RWPE2 (cell line): Measurements from ENCODE around the gene DOHH.
A peak's percentile ranks its signal among the peaks of the same experiment; 100 is the strongest.
"Not testable (repeated sequence)": the region's sequence is repeated elsewhere in the genome, so short reads cannot be mapped to it uniquely, and the experiment has no call there.

Experiments
- ATAC-seq: fragments of 200-7000 bp; cut with Tn5 transposase; 3 replicates; pipeline ENCODE4 v1.9.1; 2021; ENCODE audit warnings: low read depth
- DNase-seq: peaks from one replicate; pipeline ENCODE4 v3.0.0-alpha.2; 2020; ENCODE audit warnings: low spot score
- H3K27ac ChIP-seq: fragments of 450-650 bp; 2 replicates; pipeline ENCODE4 v1.5.1; 2017; ENCODE audit warnings: mild to moderate bottlenecking; ENCODE audit not compliant: poor library complexity, severe bottlenecking
- H3K27me3 ChIP-seq: fragments of 250-450 bp; sonication (Bioruptor Pico); 2 replicates; pipeline ENCODE4 v1.5.1; 2021; ENCODE audit warnings: mild to moderate bottlenecking, moderate library complexity; ENCODE audit not compliant: insufficient read depth, poor library complexity, severe bottlenecking
- H3K36me3 ChIP-seq: fragments of 250-450 bp; sonication (Bioruptor Pico); 2 replicates; pipeline ENCODE4 v1.5.1; 2020; ENCODE audit warnings: low read depth, mild to moderate bottlenecking, moderate library complexity
- H3K4me1 ChIP-seq: fragments of 250-450 bp; sonication (Bioruptor Pico); 2 replicates; pipeline ENCODE4 v1.5.1; 2021; ENCODE audit warnings: mild to moderate bottlenecking, moderate library complexity; ENCODE audit not compliant: insufficient read depth, poor library complexity, severe bottlenecking
- H3K4me3 ChIP-seq: fragments of 250-450 bp; sonication (Bioruptor Pico); 2 replicates; pipeline ENCODE4 v1.5.1; 2021; ENCODE audit warnings: mild to moderate bottlenecking, moderate library complexity; ENCODE audit not compliant: severe bottlenecking
- H3K9me3 ChIP-seq: fragments of 250-450 bp; sonication (Bioruptor Pico); 2 replicates; pipeline ENCODE4 v1.5.1; 2021; ENCODE audit warnings: mild to moderate bottlenecking, moderate library complexity; ENCODE audit not compliant: severe bottlenecking
- CTCF ChIP-seq: fragments of 450-650 bp; IDR thresholded peaks from one replicate; pipeline ENCODE4 v1.5.1; 2017; ENCODE audit warnings: mild to moderate bottlenecking, moderate library complexity; ENCODE audit not compliant: poor library complexity, severe bottlenecking

Gene DOHH

DNA sequence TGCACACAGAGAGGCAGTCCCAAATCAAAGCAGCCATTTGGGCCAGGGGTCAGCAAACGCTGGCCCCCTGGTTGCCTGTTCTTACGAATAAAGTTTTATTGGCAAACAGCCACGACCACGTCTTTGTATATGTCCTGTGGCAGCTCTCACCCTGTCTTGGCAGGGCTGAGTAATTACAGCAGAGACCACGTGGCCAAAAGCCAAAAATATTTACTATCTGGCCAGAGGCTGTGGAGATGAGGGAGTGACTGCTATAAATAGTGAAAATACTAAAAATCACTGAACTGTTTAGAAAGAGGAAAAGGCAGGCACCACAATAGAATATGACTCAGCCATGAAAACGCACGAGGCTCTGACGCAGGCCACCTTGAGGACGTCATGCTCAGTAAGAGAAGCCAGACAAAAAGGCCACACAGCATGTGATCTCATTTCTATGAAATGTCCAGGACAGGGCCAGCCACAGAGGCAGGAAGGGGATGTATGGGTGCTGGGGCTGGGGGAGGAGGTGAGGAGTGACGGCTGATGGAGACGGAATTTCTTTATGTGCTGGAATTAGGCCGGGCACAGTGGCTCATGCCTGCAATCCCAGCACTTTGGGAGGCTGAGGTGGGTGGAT, 49.6 kb downstream of the DOHH start:
- Histone ChIP-seq H3K27ac (peak overlapping the region; percentile 58), H3K4me3 (no peak overlapping the region), H3K4me1 (no peaks in the 10 kb centered on the region), H3K9me3 (no peaks in the 10 kb centered on the region), H3K36me3 (peaks cover 68% of the 10 kb centered on the region), H3K27me3 (no peaks in the 10 kb centered on the region)
- ATAC-seq (peak; percentile 88), DNase-seq (peak; percentile 81)
- no peak for TF ChIP-seq CTCF

DNA sequence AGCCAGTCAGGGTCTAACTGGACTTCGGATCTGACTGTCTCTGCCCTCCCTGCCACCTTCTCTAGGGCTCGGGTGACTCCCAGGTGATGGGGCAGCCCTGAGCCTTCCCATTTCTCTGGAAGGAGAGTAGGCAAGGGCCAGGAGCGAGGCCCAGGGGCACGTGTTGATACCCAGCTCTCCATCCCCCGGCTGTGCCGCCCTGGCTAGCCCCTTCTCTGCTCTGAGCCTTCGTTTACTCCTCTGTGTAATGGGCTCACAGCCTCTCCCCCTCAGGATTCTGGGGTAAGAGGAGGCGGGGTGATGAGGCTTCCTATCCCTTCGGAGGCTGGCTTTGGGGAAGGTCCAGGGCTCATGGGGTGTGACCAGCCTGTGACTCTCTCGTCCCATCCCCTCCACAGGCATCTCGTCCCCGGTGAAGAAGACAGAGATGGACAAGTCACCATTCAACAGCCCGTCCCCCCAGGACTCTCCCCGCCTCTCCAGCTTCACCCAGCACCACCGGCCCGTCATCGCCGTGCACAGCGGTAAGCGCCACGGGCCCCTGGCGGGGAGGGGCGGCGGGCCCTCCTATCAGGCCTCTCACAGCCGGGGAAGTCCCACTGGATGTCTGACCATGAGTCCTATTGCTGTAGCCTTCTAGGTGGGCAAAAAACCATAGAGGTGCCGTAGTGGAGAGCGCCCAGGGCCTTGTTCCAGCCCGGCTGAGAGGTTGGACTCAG, 51.7 kb downstream of the DOHH start:
- H3K4me3 ChIP-seq: no peak overlapping the region
- H3K9me3 ChIP-seq: no peaks in the 10 kb centered on the region
- no peak overlapping the region for H3K27ac ChIP-seq
- DNase-seq (no peak), ATAC-seq (no peak)
- H3K36me3 ChIP-seq: peaks cover 62% of the 10 kb centered on the region
- TF ChIP-seq CTCF: no peak
- H3K4me1 ChIP-seq: no peaks in the 10 kb centered on the region
- no peaks in the 10 kb centered on the region for H3K27me3 ChIP-seq

- not testable (repeated sequence) for H3K4me1 ChIP-seq, H3K9me3 ChIP-seq, ATAC-seq, DNase-seq, H3K4me3 ChIP-seq, H3K27ac ChIP-seq, H3K27me3 ChIP-seq
- H3K36me3 ChIP-seq: peaks cover 53% of the 10 kb centered on the region
Observed at GRCh38 chr19:3446657-3447056, 53.8 kb downstream of the DOHH start.

GRCh38 chr19:3444695-3445234, 55.7 kb downstream of the DOHH start:
- Histone ChIP-seq H3K27me3 (no peaks in the 10 kb centered on the region), H3K4me3 (no peak overlapping the region), H3K36me3 (peaks cover 46% of the 10 kb centered on the region), H3K27ac (no peak overlapping the region), H3K9me3 (no peaks in the 10 kb centered on the region), H3K4me1 (no peaks in the 10 kb centered on the region)
- ATAC-seq (no peak), DNase-seq (no peak)
- no peak for TF ChIP-seq CTCF

DNA sequence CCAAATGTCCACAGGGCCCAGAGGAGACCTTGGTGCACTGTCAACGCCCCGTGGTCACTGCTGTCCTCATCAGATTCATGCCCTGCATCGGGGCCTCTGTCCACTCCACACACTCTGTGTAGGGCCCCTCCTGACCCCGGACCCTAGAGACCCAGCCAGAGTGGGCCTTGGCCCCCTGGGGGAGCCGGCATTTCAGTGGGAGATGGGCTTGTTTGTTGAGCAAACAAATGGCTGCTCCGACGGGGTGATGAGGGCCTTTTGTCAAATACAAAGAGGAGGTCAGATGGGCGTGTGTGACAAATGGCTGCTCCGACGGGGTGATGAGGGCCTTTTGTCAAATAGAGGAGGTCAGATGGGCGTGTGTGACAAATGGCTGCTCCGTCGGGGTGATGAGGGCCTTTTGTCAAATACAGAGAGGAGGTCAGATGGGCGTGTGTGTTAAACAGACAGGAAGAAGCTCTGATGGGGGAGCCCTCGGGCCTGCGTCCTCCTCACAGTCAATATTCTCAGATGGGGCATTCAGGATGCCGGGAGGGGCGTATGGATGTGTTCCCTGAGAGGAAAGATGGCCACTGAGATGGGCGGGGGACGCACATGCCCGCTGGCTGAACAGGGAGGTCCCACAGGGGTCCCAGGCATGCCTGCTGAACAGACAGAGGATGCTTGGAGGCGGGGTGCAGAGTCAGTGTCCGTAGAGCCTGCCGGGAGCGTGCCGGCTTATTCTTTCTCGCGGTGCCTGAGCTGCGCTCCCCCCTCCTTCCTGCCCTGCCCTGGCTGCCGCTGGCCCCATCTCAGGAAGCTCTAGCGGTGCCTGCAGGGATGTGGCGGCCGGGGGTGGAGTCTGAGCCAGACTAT, 56.4 kb downstream of the DOHH start:
- Histone ChIP-seq H3K27me3 (no peaks in the 10 kb centered on the region), H3K36me3 (peaks cover 42% of the 10 kb centered on the region), H3K4me1 (no peaks in the 10 kb centered on the region), H3K27ac (no peak overlapping the region), H3K4me3 (no peak overlapping the region), H3K9me3 (no peaks in the 10 kb centered on the region)
- no peak for DNase-seq
- TF ChIP-seq CTCF: no peak
- no peak for ATAC-seq
